Vagina (tissue), 2 donors: ENCODE data around the gene OLFM4.

ENCODE experiments used
- CTCF ChIP-seq, 3 experiments: fragments of 450-650 bp in 2 of 3; fragments of 200-600 bp in 1 of 3; sonication (generic) in 1 of 3; IDR thresholded peaks; one replicate each; pipeline ENCODE4 v1.5.1; 2017 to 2019; ENCODE audit warnings: antibody characterized with exemption in 3 of 3, mild to moderate bottlenecking in 2 of 3, moderate library complexity in 2 of 3
- POLR2A ChIP-seq, 2 donors: fragments of 450-650 bp; IDR thresholded peaks; one replicate each; pipeline ENCODE4 v1.6.1; 2017; ENCODE audit warnings: antibody characterized with exemption in 2 of 2, mild to moderate bottlenecking in 2 of 2, moderate library complexity in 2 of 2
- POLR2AphosphoS5 ChIP-seq, 2 donors: sonication (generic); formaldehyde crosslinking; IDR thresholded peaks; one replicate each; pipeline ENCODE4 v1.9.0; 2017; ENCODE audit warnings: antibody characterized with exemption in 2 of 2, mild to moderate bottlenecking in 2 of 2, low read depth in 1 of 2; ENCODE audit not compliant: insufficient read depth in 1 of 2

- TF ChIP-seq CTCF (IDR thresholded peaks at IDR 0.05) = no peak
- TF ChIP-seq POLR2A (IDR thresholded peaks at IDR 0.05) = no peak
- TF ChIP-seq POLR2AphosphoS5 (IDR thresholded peaks at IDR 0.05; ENCODE audit: insufficient read depth in 1 of 2, low read depth in 1 of 2) = no peak
These were observed 61.8 kb downstream of the OLFM4 start for GRCh38 chr13:53090461-53090860.
